ENCODE measurements around the gene ARHGEF11.

- TF ChIP-seq CTCF (conservative IDR thresholded peaks at IDR 0.05) = no peak
- no peak for TF ChIP-seq ZFX (IDR thresholded peaks at IDR 0.05)
Measured at GRCh38 chr1:156924478-156925153, 120.9 kb downstream of the ARHGEF11 start.
